H9 (cell line): ENCODE results near the gene DNAJC2. TPM values are rescaled to one million over a fixed set of nuclear protein-coding genes. Genes with fewer than 3 reads are reported as not detected.

Experiments used
- DNase-seq: peaks from one replicate; pipeline ENCODE4 v3.0.0-alpha.2; 2017
- H2AFZ ChIP-seq: one replicate; pipeline ENCODE4 v1.6.1; 2013; ENCODE audit warnings: mild to moderate bottlenecking, low read length, control low read depth, moderate library complexity
- H2AK5ac ChIP-seq: 2 replicates; pipeline ENCODE4 v1.6.1; 2013; ENCODE audit warnings: low read length, control low read depth, mixed read lengths; ENCODE audit not compliant: insufficient read length
- H2BK120ac ChIP-seq: one replicate; pipeline ENCODE4 v1.6.1; 2013; ENCODE audit warnings: low read depth, mild to moderate bottlenecking, low read length, control low read depth, inconsistent platforms; ENCODE audit not compliant: poor library complexity, severe bottlenecking
- H2BK12ac ChIP-seq: 2 replicates; pipeline ENCODE4 v1.6.1; 2013; ENCODE audit warnings: low read length, control low read depth, mixed read lengths, low read depth; ENCODE audit not compliant: insufficient read length
- H2BK15ac ChIP-seq: 2 replicates; pipeline ENCODE4 v1.6.1; 2013; ENCODE audit warnings: low read depth, low read length, control low read depth
- H2BK20ac ChIP-seq: one replicate; pipeline ENCODE4 v1.6.1; 2013; ENCODE audit warnings: low read depth, mild to moderate bottlenecking, low read length, control low read depth, inconsistent platforms; ENCODE audit not compliant: poor library complexity, severe bottlenecking
- H2BK5ac ChIP-seq: 2 replicates; pipeline ENCODE4 v1.6.1; 2013; ENCODE audit warnings: low read length, control low read depth, mixed read lengths; ENCODE audit not compliant: insufficient read length
- H3K14ac ChIP-seq: 2 replicates; pipeline ENCODE4 v1.6.1; 2013; ENCODE audit warnings: low read length, control low read depth; ENCODE audit not compliant: insufficient read depth
- H3K18ac ChIP-seq: 2 replicates; pipeline ENCODE4 v1.6.1; 2013; ENCODE audit warnings: low read depth, mild to moderate bottlenecking, mixed read lengths, low read length, control low read depth; ENCODE audit not compliant: insufficient read length
- H3K23ac ChIP-seq: 2 replicates; pipeline ENCODE4 v1.6.1; 2013; ENCODE audit warnings: low read length, control low read depth, mixed read lengths, low read depth; ENCODE audit not compliant: insufficient read length
- H3K23me2 ChIP-seq: 2 replicates; pipeline ENCODE4 v1.6.1; 2013; ENCODE audit warnings: low read depth, mild to moderate bottlenecking, mixed read lengths, low read length, control low read depth; ENCODE audit not compliant: insufficient read length, poor library complexity, severe bottlenecking
- H3K27ac ChIP-seq: 2 replicates; pipeline ENCODE4 v1.5.1; 2013; ENCODE audit warnings: low read length, control low read depth, mixed read lengths, low read depth; ENCODE audit not compliant: insufficient read length
- H3K27me3 ChIP-seq: 2 replicates; pipeline ENCODE4 v1.6.1; 2013; ENCODE audit warnings: low read length, control low read depth, inconsistent platforms; ENCODE audit not compliant: insufficient read depth
- H3K4ac ChIP-seq: 2 replicates; pipeline ENCODE4 v1.6.1; 2013; ENCODE audit warnings: low read depth, mild to moderate bottlenecking, control low read depth, inconsistent platforms, low read length, moderate library complexity
- H3K4me1 ChIP-seq: 2 replicates; pipeline ENCODE4 v1.6.1; 2013; ENCODE audit warnings: low read length, control low read depth, inconsistent platforms; ENCODE audit not compliant: insufficient read depth
- H3K4me2 ChIP-seq: 2 replicates; pipeline ENCODE4 v1.6.1; 2013; ENCODE audit warnings: low read length, control low read depth, mixed read lengths; ENCODE audit not compliant: insufficient read length, insufficient read depth
- H3K56ac ChIP-seq: 2 replicates; pipeline ENCODE4 v1.6.1; 2013; ENCODE audit warnings: low read depth, mild to moderate bottlenecking, mixed read lengths, low read length, control low read depth; ENCODE audit not compliant: insufficient read length
- H3K79me1 ChIP-seq: 2 replicates; pipeline ENCODE4 v1.6.1; 2013; ENCODE audit warnings: low read depth, mild to moderate bottlenecking, moderate library complexity, low read length, control low read depth, inconsistent platforms; ENCODE audit not compliant: insufficient read depth, poor library complexity, severe bottlenecking
- H3K79me2 ChIP-seq: 2 replicates; pipeline ENCODE4 v1.6.1; 2013; ENCODE audit warnings: low read length, control low read depth, inconsistent platforms; ENCODE audit not compliant: insufficient read depth
- H3K9ac ChIP-seq: 2 replicates; pipeline ENCODE4 v1.6.1; 2013; ENCODE audit warnings: low read length, control low read depth, mixed read lengths; ENCODE audit not compliant: insufficient read length; ENCODE audit errors: extremely low read depth
- H3K9me3 ChIP-seq: one replicate; pipeline ENCODE4 v1.6.1; 2013; ENCODE audit warnings: low read depth, low read length, inconsistent platforms; ENCODE audit not compliant: control insufficient read depth
- H3T11ph ChIP-seq: one replicate; pipeline ENCODE4 v1.6.1; 2013; ENCODE audit warnings: mild to moderate bottlenecking, low read length, control low read depth, inconsistent platforms
- H4K20me1 ChIP-seq: one replicate; pipeline ENCODE4 v1.6.1; 2013; ENCODE audit not compliant: control insufficient read depth, insufficient read length, insufficient read depth
- H4K5ac ChIP-seq: 2 replicates; pipeline ENCODE4 v1.6.1; 2013; ENCODE audit warnings: low read depth, mild to moderate bottlenecking, mixed read lengths, low read length, control low read depth; ENCODE audit not compliant: insufficient read length
- H4K8ac ChIP-seq: replicated peaks from 2 replicates; pipeline ENCODE4 v1.6.1; 2013; ENCODE audit warnings: low read length, control low read depth, mixed read lengths, low read depth; ENCODE audit not compliant: insufficient read length
- H4K91ac ChIP-seq: 2 replicates; pipeline ENCODE4 v1.6.1; 2013; ENCODE audit warnings: low read depth, mild to moderate bottlenecking, moderate library complexity, mixed read lengths, low read length, control low read depth; ENCODE audit not compliant: insufficient read length
- H3K27ac Mint-ChIP-seq, 3 experiments: 2 replicates in 2 of 3; 3 replicates in 1 of 3; pipeline ENCODE4 v1.8.0; 2020 to 2021; ENCODE audit warnings: mixed read lengths in 3 of 3, mild to moderate bottlenecking in 1 of 3, moderate library complexity in 1 of 3
- H3K27me3 Mint-ChIP-seq: 2 replicates; pipeline ENCODE4 v1.8.0; 2021; ENCODE audit warnings: low read depth, mild to moderate bottlenecking, moderate library complexity, mixed read lengths
- H3K36me3 Mint-ChIP-seq, 3 experiments: 2 replicates in 2 of 3; 3 replicates in 1 of 3; pipeline ENCODE4 v1.8.0; 2020 to 2021; ENCODE audit warnings: low read depth in 3 of 3, mixed read lengths in 3 of 3; ENCODE audit not compliant: insufficient read depth in 1 of 3
- H3K4me1 Mint-ChIP-seq, 2 experiments: 2 replicates each; pipeline ENCODE4 v1.8.0; 2020; ENCODE audit warnings: mixed read lengths in 2 of 2
- H3K4me3 Mint-ChIP-seq, 2 experiments: 2 replicates in 1 of 2; 3 replicates in 1 of 2; pipeline ENCODE4 v1.8.0; 2020 to 2021; ENCODE audit warnings: mild to moderate bottlenecking in 2 of 2, mixed read lengths in 2 of 2, moderate library complexity in 1 of 2
- H3K9me3 Mint-ChIP-seq, 2 experiments: 2 replicates in 1 of 2; 3 replicates in 1 of 2; pipeline ENCODE4 v1.8.0; 2020; ENCODE audit warnings: mild to moderate bottlenecking in 2 of 2, mixed read lengths in 2 of 2, moderate library complexity in 1 of 2
- CTCF ChIP-seq: fragments of 200-600 bp; sonication (generic); conservative IDR thresholded peaks from 3 replicates; pipeline ENCODE4 v1.8.0; 2021; ENCODE audit warnings: antibody characterized with exemption, mild to moderate bottlenecking
- WGBS: extraction: QIAGEN DNeasy Blood & Tissue Kit; methylation state at CpG from one replicate; pipeline ENCODE4 v1.1.7; 2013; ENCODE audit warnings: missing lambda C conversion rate, low lambda C conversion rate, mixed read lengths; ENCODE audit not compliant: insufficient read length; ENCODE audit errors: extremely low coverage; 5-methylcytosine and 5-hydroxymethylcytosine counted together
- total RNA-seq: library from RNA; stranded (reverse); gene quantifications from 2 replicates; pipeline ENCODE4 v1.2.1, GENCODE V29; 2021

Gene DNAJC2
- total RNA-seq, 1 experiment from 2014 or later = 57.9 TPM

- H3K4me3 Mint-ChIP-seq = peak overlapping the region; percentile 8 to 64; a peak in 2 of 5 replicates
- TF ChIP-seq CTCF = no peak
- no peak overlapping the region for H3K9ac ChIP-seq
- no peaks in the 10 kb centered on the region for H3K23me2 ChIP-seq
- peaks cover 14 to 15% of the 10 kb centered on the region in 2 experiments for H3K4me1 Mint-ChIP-seq
- no peak overlapping the region for H2AFZ ChIP-seq
- H3K4me1 ChIP-seq = no peaks in the 10 kb centered on the region
- H2AK5ac ChIP-seq = no peak overlapping the region
- H2BK15ac ChIP-seq = no peak overlapping the region
- no peak overlapping the region for H2BK120ac ChIP-seq
- no peak overlapping the region for H3K14ac ChIP-seq
- peaks cover 7% of the 10 kb centered on the region for H3K79me1 ChIP-seq
- H2BK12ac ChIP-seq = no peak overlapping the region
- DNase-seq = no peak
- H3K9me3 Mint-ChIP-seq = no peaks in the 10 kb centered on the region; a peak in 1 of 5 replicates
- H3K9me3 ChIP-seq = no peaks in the 10 kb centered on the region
- H3K79me2 ChIP-seq = peaks cover 32% of the 10 kb centered on the region; the same call in 1 of the 2 replicates
- no peak overlapping the region for H3K23ac ChIP-seq
- H4K8ac ChIP-seq = no peak overlapping the region
- H4K91ac ChIP-seq = no peak overlapping the region
- H3K27ac Mint-ChIP-seq = no peak overlapping the region; a peak in 2 of 7 replicates
- no peak overlapping the region for H3K4ac ChIP-seq
- H3K4me2 ChIP-seq = no peak overlapping the region
- WGBS = no CpG with 5 or more reads among the region's 1 CpG
- H2BK20ac ChIP-seq = no peak overlapping the region
- no peak overlapping the region for H2BK5ac ChIP-seq
- no peak overlapping the region for H4K5ac ChIP-seq
- H3K27me3 Mint-ChIP-seq = no peaks in the 10 kb centered on the region
- H3K36me3 Mint-ChIP-seq = peaks cover 3 to 14% (median 10%) of the 10 kb centered on the region in 3 experiments; a peak in 5 of 7 replicates
- H3K27me3 ChIP-seq = no peaks in the 10 kb centered on the region
- H3K27ac ChIP-seq = no peak overlapping the region
- no peak overlapping the region for H3K18ac ChIP-seq
- no peak overlapping the region for H3T11ph ChIP-seq
- H3K56ac ChIP-seq = no peak overlapping the region
- no peaks in the 10 kb centered on the region for H4K20me1 ChIP-seq
Measured at GRCh38 chr7:103349805-103350204, 5.2 kb upstream of the DNAJC2 start.
